Activated CD4-positive, CD25-positive, alpha-beta regulatory T cell (primary cell): ENCODE measurements around the gene CAD.
"Not testable (repeated sequence)": the region's sequence is repeated elsewhere in the genome, so short reads cannot be mapped to it uniquely, and the experiment has no call there.

Source experiments
- DNase-seq, 4 experiments: peaks; one replicate each; lab custom pipeline; 2025; lab: John Stamatoyannopoulos, UW

The CAD gene

GRCh38 chr2:27217173-27218121 lies at the start of gene CAD:
Gene CAD, plus strand, starts transcription at chr2:27217369. Its CDS starts 183 bp downstream, at chr2:27217552.
- DNase-seq: peak; percentile 72 to 80 (median 78)

- DNase-seq: no peak
These were observed 46.4 kb upstream of the CAD start for GRCh38 chr2:27170581-27171337.

GRCh38 chr2:27171351-27171848 lies 45.8 kb upstream of the CAD start:
- DNase-seq: no peak

- no peak for DNase-seq
These were observed 42.5 kb upstream of the CAD start for GRCh38 chr2:27174638-27175037.

- DNase-seq: no peak
These were observed 41.8 kb upstream of the CAD start for GRCh38 chr2:27175330-27175729.

GRCh38 chr2:27175781-27176180 lies 41.4 kb upstream of the CAD start:
- not testable (repeated sequence) for DNase-seq

- DNase-seq: no peak
These were observed 39.5 kb upstream of the CAD start for GRCh38 chr2:27177441-27178351.

- no peak for DNase-seq
These were observed 38.7 kb upstream of the CAD start for GRCh38 chr2:27178469-27178868.

GRCh38 chr2:27179344-27180000 lies 37.7 kb upstream of the CAD start:
- no peak for DNase-seq

GRCh38 chr2:27182346-27182745 lies 34.8 kb upstream of the CAD start:
- no peak for DNase-seq

GRCh38 chr2:27184115-27184514 lies 33.1 kb upstream of the CAD start:
- DNase-seq: no peak

- no peak for DNase-seq
These were observed 31.7 kb upstream of the CAD start for GRCh38 chr2:27185331-27186026.

- DNase-seq: no peak
These were observed 30.4 kb upstream of the CAD start for GRCh38 chr2:27186613-27187345.

- DNase-seq: no peak
These were observed 27.2 kb upstream of the CAD start for GRCh38 chr2:27189989-27190388.

GRCh38 chr2:27191070-27191829 lies 25.9 kb upstream of the CAD start:
- DNase-seq: peak in 1 of 4 experiments; percentile 8

- no peak for DNase-seq
These were observed 22.4 kb upstream of the CAD start for GRCh38 chr2:27194538-27195354.

- DNase-seq: not testable (repeated sequence)
These were observed 21.4 kb upstream of the CAD start for GRCh38 chr2:27195799-27196198.

GRCh38 chr2:27198068-27198467 lies 19.1 kb upstream of the CAD start:
- DNase-seq: not testable (repeated sequence)
